Measurements from ENCODE around the gene PIGT.

The PIGT gene

GRCh38 chr20:45436732-45437485 is 21.0 kb downstream of the PIGT start:
- no peaks in the 10 kb centered on the region for H3K4me1 ChIP-seq (ENCODE audit: control insufficient read depth, insufficient read depth, low read length)
- H3K9me3 ChIP-seq (replicated peaks; ENCODE audit: low read length) = no peaks in the 10 kb centered on the region
- peak overlapping the region; percentile 71 for H3K9ac ChIP-seq (ENCODE audit: low read depth, low read length)
- peak overlapping the region; percentile 78 for H3K4me3 ChIP-seq (ENCODE audit: low read length)
- no peaks in the 10 kb centered on the region for H3K36me3 ChIP-seq (ENCODE audit: insufficient read depth, low read length)
- H3K4me2 ChIP-seq (ENCODE audit: low read length) = peak overlapping the region; percentile 84
- H3K27me3 ChIP-seq (ENCODE audit: control insufficient read depth, insufficient read depth, low read length) = no peaks in the 10 kb centered on the region

- Histone ChIP-seq H3K4me2 (ENCODE audit: low read length) (no peak overlapping the region), H3K27me3 (ENCODE audit: control insufficient read depth, insufficient read depth, low read length) (peaks cover 25% of the 10 kb centered on the region), H3K4me3 (ENCODE audit: low read length) (no peak overlapping the region), H3K4me1 (ENCODE audit: control insufficient read depth, insufficient read depth, low read length) (no peaks in the 10 kb centered on the region), H3K9me3 (replicated peaks; ENCODE audit: low read length) (no peaks in the 10 kb centered on the region), H3K36me3 (ENCODE audit: insufficient read depth, low read length) (no peaks in the 10 kb centered on the region), H3K9ac (ENCODE audit: low read depth, low read length) (no peak overlapping the region)
Observed at GRCh38 chr20:45440424-45440823, 24.5 kb downstream of the PIGT start.

GRCh38 chr20:45440891-45441685 is 25.1 kb downstream of the PIGT start:
- H3K9me3 ChIP-seq (replicated peaks; ENCODE audit: low read length) = no peaks in the 10 kb centered on the region
- H3K9ac ChIP-seq (ENCODE audit: low read depth, low read length) = no peak overlapping the region

GRCh38 chr20:45441746-45442145 is 25.8 kb downstream of the PIGT start:
- Histone ChIP-seq H3K4me3 (ENCODE audit: low read length) (no peak overlapping the region), H3K4me2 (ENCODE audit: low read length) (no peak overlapping the region), H3K27me3 (ENCODE audit: control insufficient read depth, insufficient read depth, low read length) (peaks cover 34% of the 10 kb centered on the region), H3K4me1 (ENCODE audit: control insufficient read depth, insufficient read depth, low read length) (no peaks in the 10 kb centered on the region), H3K9ac (ENCODE audit: low read depth, low read length) (no peak overlapping the region), H3K9me3 (replicated peaks; ENCODE audit: low read length) (no peaks in the 10 kb centered on the region), H3K36me3 (ENCODE audit: insufficient read depth, low read length) (no peaks in the 10 kb centered on the region)

More at GRCh38 chr20:45440891-45441685, 25.1 kb downstream of the PIGT start:
- Histone ChIP-seq H3K4me2 (ENCODE audit: low read length) (no peak overlapping the region), H3K4me1 (ENCODE audit: control insufficient read depth, insufficient read depth, low read length) (no peaks in the 10 kb centered on the region), H3K4me3 (ENCODE audit: low read length) (no peak overlapping the region), H3K27me3 (ENCODE audit: control insufficient read depth, insufficient read depth, low read length) (peaks cover 30% of the 10 kb centered on the region), H3K36me3 (ENCODE audit: insufficient read depth, low read length) (no peaks in the 10 kb centered on the region)

GRCh38 chr20:45444050-45444449 is 28.1 kb downstream of the PIGT start:
- Histone ChIP-seq H3K9me3 (replicated peaks; ENCODE audit: low read length) (no peaks in the 10 kb centered on the region), H3K4me3 (ENCODE audit: low read length) (no peak overlapping the region), H3K36me3 (ENCODE audit: insufficient read depth, low read length) (no peaks in the 10 kb centered on the region), H3K9ac (ENCODE audit: low read depth, low read length) (no peak overlapping the region), H3K27me3 (ENCODE audit: control insufficient read depth, insufficient read depth, low read length) (peaks cover 45% of the 10 kb centered on the region), H3K4me1 (ENCODE audit: control insufficient read depth, insufficient read depth, low read length) (no peaks in the 10 kb centered on the region), H3K4me2 (ENCODE audit: low read length) (no peak overlapping the region)

GRCh38 chr20:45445805-45446562 is 30.0 kb downstream of the PIGT start:
- Histone ChIP-seq H3K4me1 (ENCODE audit: control insufficient read depth, insufficient read depth, low read length) (no peaks in the 10 kb centered on the region), H3K9ac (ENCODE audit: low read depth, low read length) (no peak overlapping the region), H3K4me2 (ENCODE audit: low read length) (no peak overlapping the region), H3K9me3 (replicated peaks; ENCODE audit: low read length) (no peaks in the 10 kb centered on the region), H3K27me3 (ENCODE audit: control insufficient read depth, insufficient read depth, low read length) (peaks cover 45% of the 10 kb centered on the region), H3K36me3 (ENCODE audit: insufficient read depth, low read length) (no peaks in the 10 kb centered on the region), H3K4me3 (ENCODE audit: low read length) (no peak overlapping the region)

- Histone ChIP-seq H3K4me2 (ENCODE audit: low read length) (no peak overlapping the region), H3K4me1 (ENCODE audit: control insufficient read depth, insufficient read depth, low read length) (no peaks in the 10 kb centered on the region), H3K9me3 (replicated peaks; ENCODE audit: low read length) (no peaks in the 10 kb centered on the region), H3K9ac (ENCODE audit: low read depth, low read length) (no peak overlapping the region), H3K27me3 (ENCODE audit: control insufficient read depth, insufficient read depth, low read length) (peaks cover 38% of the 10 kb centered on the region), H3K4me3 (ENCODE audit: low read length) (no peak overlapping the region), H3K36me3 (ENCODE audit: insufficient read depth, low read length) (no peaks in the 10 kb centered on the region)
Observed at GRCh38 chr20:45448270-45448669, 32.3 kb downstream of the PIGT start.

GRCh38 chr20:45449528-45449927 is 33.6 kb downstream of the PIGT start:
- no peak overlapping the region for H3K9ac ChIP-seq (ENCODE audit: low read depth, low read length)
- no peaks in the 10 kb centered on the region for H3K36me3 ChIP-seq (ENCODE audit: insufficient read depth, low read length)
- H3K9me3 ChIP-seq (replicated peaks; ENCODE audit: low read length) = no peaks in the 10 kb centered on the region
- H3K4me2 ChIP-seq (ENCODE audit: low read length) = no peak overlapping the region
- H3K4me1 ChIP-seq (ENCODE audit: control insufficient read depth, insufficient read depth, low read length) = no peaks in the 10 kb centered on the region
- no peak overlapping the region for H3K4me3 ChIP-seq (ENCODE audit: low read length)
- H3K27me3 ChIP-seq (ENCODE audit: control insufficient read depth, insufficient read depth, low read length) = peaks cover 36% of the 10 kb centered on the region

- Histone ChIP-seq H3K36me3 (ENCODE audit: insufficient read depth, low read length) (no peaks in the 10 kb centered on the region), H3K4me1 (ENCODE audit: control insufficient read depth, insufficient read depth, low read length) (no peaks in the 10 kb centered on the region), H3K4me2 (ENCODE audit: low read length) (no peak overlapping the region), H3K27me3 (ENCODE audit: control insufficient read depth, insufficient read depth, low read length) (peaks cover 31% of the 10 kb centered on the region), H3K4me3 (ENCODE audit: low read length) (no peak overlapping the region), H3K9ac (ENCODE audit: low read depth, low read length) (no peak overlapping the region), H3K9me3 (replicated peaks; ENCODE audit: low read length) (no peaks in the 10 kb centered on the region)
Observed at GRCh38 chr20:45450097-45450818, 34.3 kb downstream of the PIGT start.

- Histone ChIP-seq H3K9ac (ENCODE audit: low read depth, low read length) (no peak overlapping the region), H3K4me3 (ENCODE audit: low read length) (no peak overlapping the region), H3K4me2 (ENCODE audit: low read length) (no peak overlapping the region), H3K36me3 (ENCODE audit: insufficient read depth, low read length) (no peaks in the 10 kb centered on the region), H3K4me1 (ENCODE audit: control insufficient read depth, insufficient read depth, low read length) (no peaks in the 10 kb centered on the region), H3K27me3 (ENCODE audit: control insufficient read depth, insufficient read depth, low read length) (peaks cover 30% of the 10 kb centered on the region), H3K9me3 (replicated peaks; ENCODE audit: low read length) (no peaks in the 10 kb centered on the region)
Observed at GRCh38 chr20:45452238-45452637, 36.3 kb downstream of the PIGT start.

Measured in skeletal muscle satellite cell (primary cell).